ENCODE results near the gene ACTN4. TPM values are rescaled to one million over a fixed set of nuclear protein-coding genes. Genes with fewer than 3 reads are reported as not detected.

ACTN4 gene
- total RNA-seq, 1 experiment from 2014 or later, result 399 TPM

GRCh38 chr19:38723990-38724854 lies 76.8 kb downstream of the ACTN4 start:
- Histone ChIP-seq H3K27ac (no peak overlapping the region), H3K9me3 (replicated peaks) (no peaks in the 10 kb centered on the region), H3K27me3 (replicated peaks) (no peaks in the 10 kb centered on the region), H3K4me3 (no peak overlapping the region), H3K36me3 (peaks cover 98% of the 10 kb centered on the region), H3K4me1 (replicated peaks) (no peaks in the 10 kb centered on the region)
- no peak for DNase-seq (ENCODE audit: low read depth in 1 of 2, low spot score in 2 of 2)

- Histone ChIP-seq H3K9me3 (replicated peaks) (no peaks in the 10 kb centered on the region), H3K4me3 (no peak overlapping the region), H3K27me3 (replicated peaks) (no peaks in the 10 kb centered on the region), H3K4me1 (replicated peaks) (no peaks in the 10 kb centered on the region), H3K27ac (no peak overlapping the region), H3K36me3 (peaks cover 94% of the 10 kb centered on the region)
- DNase-seq (ENCODE audit: low read depth in 1 of 2, low spot score in 2 of 2), result no peak
Measured at GRCh38 chr19:38725469-38726283, 78.2 kb downstream of the ACTN4 start.

GRCh38 chr19:38726284-38726673 lies 78.8 kb downstream of the ACTN4 start:
- Histone ChIP-seq H3K9me3 (replicated peaks) (no peaks in the 10 kb centered on the region), H3K4me3 (no peak overlapping the region), H3K36me3 (peaks cover 92% of the 10 kb centered on the region), H3K4me1 (replicated peaks) (no peaks in the 10 kb centered on the region), H3K27ac (no peak overlapping the region), H3K27me3 (replicated peaks) (no peaks in the 10 kb centered on the region)
- DNase-seq (ENCODE audit: low read depth in 1 of 2, low spot score in 2 of 2), result no peak

- no peaks in the 10 kb centered on the region for H3K4me1 ChIP-seq (replicated peaks)
- H3K4me3 ChIP-seq, result no peak overlapping the region
- H3K27ac ChIP-seq, result no peak overlapping the region
- no peaks in the 10 kb centered on the region for H3K9me3 ChIP-seq (replicated peaks)
- DNase-seq (ENCODE audit: low read depth in 1 of 2, low spot score in 2 of 2), result no peak
- H3K36me3 ChIP-seq, result peaks cover 92% of the 10 kb centered on the region
- no peaks in the 10 kb centered on the region for H3K27me3 ChIP-seq (replicated peaks)
Measured at GRCh38 chr19:38726761-38727301, 79.4 kb downstream of the ACTN4 start.

- no peak overlapping the region for H3K27ac ChIP-seq
- H3K36me3 ChIP-seq, result peaks cover 92% of the 10 kb centered on the region
- H3K9me3 ChIP-seq (replicated peaks), result no peaks in the 10 kb centered on the region
- no peaks in the 10 kb centered on the region for H3K27me3 ChIP-seq (replicated peaks)
- no peak overlapping the region for H3K4me3 ChIP-seq
- DNase-seq (ENCODE audit: low read depth in 1 of 2, low spot score in 2 of 2), result no peak
- H3K4me1 ChIP-seq (replicated peaks), result no peaks in the 10 kb centered on the region
Measured at GRCh38 chr19:38727306-38727867, 79.9 kb downstream of the ACTN4 start.

- Histone ChIP-seq H3K4me3 (no peak overlapping the region), H3K4me1 (replicated peaks) (no peaks in the 10 kb centered on the region), H3K27ac (no peak overlapping the region), H3K9me3 (replicated peaks) (no peaks in the 10 kb centered on the region), H3K27me3 (replicated peaks) (no peaks in the 10 kb centered on the region), H3K36me3 (peaks cover 87% of the 10 kb centered on the region)
- DNase-seq (ENCODE audit: low read depth in 1 of 2, low spot score in 2 of 2), result no peak
Measured at GRCh38 chr19:38727868-38728660, 80.6 kb downstream of the ACTN4 start.

- Histone ChIP-seq H3K4me3 (no peak overlapping the region), H3K9me3 (replicated peaks) (no peaks in the 10 kb centered on the region), H3K4me1 (replicated peaks) (peaks cover 8% of the 10 kb centered on the region), H3K36me3 (peaks cover 79% of the 10 kb centered on the region), H3K27ac (no peak overlapping the region), H3K27me3 (replicated peaks) (no peaks in the 10 kb centered on the region)
- no peak for DNase-seq (ENCODE audit: low read depth in 1 of 2, low spot score in 2 of 2)
Measured at GRCh38 chr19:38728752-38729541, 81.5 kb downstream of the ACTN4 start.

- H3K36me3 ChIP-seq, result peaks cover 69% of the 10 kb centered on the region
Measured at GRCh38 chr19:38729653-38730469, 82.4 kb downstream of the ACTN4 start.

GRCh38 chr19:38730470-38730730 lies 83.0 kb downstream of the ACTN4 start:
- Histone ChIP-seq H3K36me3 (peaks cover 64% of the 10 kb centered on the region), H3K4me1 (replicated peaks) (peaks cover 9% of the 10 kb centered on the region), H3K4me3 (no peak overlapping the region), H3K27ac (no peak overlapping the region), H3K9me3 (replicated peaks) (no peaks in the 10 kb centered on the region), H3K27me3 (replicated peaks) (no peaks in the 10 kb centered on the region)
- DNase-seq (ENCODE audit: low read depth in 1 of 2, low spot score in 2 of 2), result no peak

More at GRCh38 chr19:38729653-38730469, 82.4 kb downstream of the ACTN4 start:
- Histone ChIP-seq H3K4me3 (no peak overlapping the region), H3K27ac (no peak overlapping the region), H3K27me3 (replicated peaks) (no peaks in the 10 kb centered on the region), H3K9me3 (replicated peaks) (no peaks in the 10 kb centered on the region), H3K4me1 (replicated peaks) (peaks cover 9% of the 10 kb centered on the region)
- DNase-seq (ENCODE audit: low read depth in 1 of 2, low spot score in 2 of 2), result peak; percentile 58 to 85

- Histone ChIP-seq H3K9me3 (replicated peaks) (no peaks in the 10 kb centered on the region), H3K4me3 (no peak overlapping the region), H3K36me3 (peaks cover 58% of the 10 kb centered on the region), H3K4me1 (replicated peaks) (peaks cover 9% of the 10 kb centered on the region), H3K27ac (no peak overlapping the region), H3K27me3 (replicated peaks) (no peaks in the 10 kb centered on the region)
- DNase-seq (ENCODE audit: low read depth in 1 of 2, low spot score in 2 of 2), result no peak
Measured at GRCh38 chr19:38730731-38731589, 83.5 kb downstream of the ACTN4 start.

- Histone ChIP-seq H3K9me3 (replicated peaks) (no peaks in the 10 kb centered on the region), H3K36me3 (peaks cover 50% of the 10 kb centered on the region), H3K4me3 (no peak overlapping the region), H3K4me1 (replicated peaks) (peaks cover 12% of the 10 kb centered on the region), H3K27ac (no peak overlapping the region), H3K27me3 (replicated peaks) (no peaks in the 10 kb centered on the region)
- DNase-seq (ENCODE audit: low read depth in 1 of 2, low spot score in 2 of 2), result no peak
Measured at GRCh38 chr19:38731654-38732301, 84.3 kb downstream of the ACTN4 start.

Measured in SJSA1 (cell line).